ENCODE data around the gene SLC9A9.

GRCh38 chr3:143486611-143487010, 361.7 kb downstream of the SLC9A9 start:
- TF ChIP-seq CTCF (IDR thresholded peaks at IDR 0.05) (no peak), POLR2A (IDR thresholded peaks at IDR 0.05) (no peak)

Data from thyroid gland (tissue), 4 donors.